IMR-90 (cell line): ENCODE results near the gene NEK11. TPM values are rescaled to one million over a fixed set of nuclear protein-coding genes. Genes with fewer than 3 reads are reported as not detected.

Source experiments
- ATAC-seq: fragments of 200-7000 bp; cut with Tn5 transposase; 2 replicates; pipeline ENCODE4 v1.9.1; 2020; ENCODE audit warnings: low read depth, mild to moderate bottlenecking, moderate library complexity
- BruUV-seq: library from RNA; stranded (reverse); fragments of 400-500 nt; replicated peaks from 2 replicates; lab custom pipeline; 2021; lab: Mats Ljungman, UMichigan
- CTCF ChIA-PET: fragments of 300-600 bp; formaldehyde crosslinking; extraction: SDS; loops from one replicate; lab custom pipeline; 2021; ENCODE audit warnings: antibody characterized with exemption; lab: Yijun Ruan, JAX
- POLR2A ChIA-PET: fragments of 300-600 bp; sonication (Branson Sonifier 250); formaldehyde crosslinking; loops from one replicate; lab custom pipeline; 2022; ENCODE audit warnings: antibody characterized with exemption; ENCODE audit not compliant: unreplicated experiment; lab: Charles Lee
- DNase-seq: peaks from one replicate; pipeline ENCODE4 v3.0.0; 2013
- H2AFZ ChIP-seq: replicated peaks from 2 replicates; pipeline ENCODE3; 2013; ENCODE audit warnings: low read length, mild to moderate bottlenecking; ENCODE audit not compliant: poor library complexity
- H2AK5ac ChIP-seq: 2 replicates; pipeline ENCODE4 v1.6.1; 2013; ENCODE audit warnings: low read depth, low read length, inconsistent platforms
- H2AK9ac ChIP-seq: replicated peaks from 2 replicates; pipeline ENCODE3; 2013; ENCODE audit warnings: mild to moderate bottlenecking, low read depth, low read length, moderate library complexity; ENCODE audit not compliant: poor library complexity
- H2BK120ac ChIP-seq: 2 replicates; pipeline ENCODE4 v1.6.1; 2013; ENCODE audit warnings: low read depth, low read length, inconsistent platforms
- H2BK15ac ChIP-seq: 3 replicates; pipeline ENCODE4 v1.6.1; 2013; ENCODE audit warnings: low read depth, low read length, inconsistent platforms
- H2BK20ac ChIP-seq: 2 replicates; pipeline ENCODE4 v1.6.1; 2013; ENCODE audit warnings: low read depth, mild to moderate bottlenecking, inconsistent platforms, low read length, moderate library complexity
- H2BK5ac ChIP-seq: 2 replicates; pipeline ENCODE4 v1.6.1; 2013; ENCODE audit warnings: mild to moderate bottlenecking, low read depth, low read length, inconsistent platforms; ENCODE audit not compliant: poor library complexity, severe bottlenecking
- H3K14ac ChIP-seq: replicated peaks from 2 replicates; pipeline ENCODE4 v1.6.1; 2013; ENCODE audit warnings: low read depth, low read length, inconsistent platforms
- H3K18ac ChIP-seq: 2 replicates; pipeline ENCODE4 v1.6.1; 2013; ENCODE audit warnings: low read depth, low read length, control low read depth
- H3K23ac ChIP-seq: 2 replicates; pipeline ENCODE4 v1.6.1; 2013; ENCODE audit warnings: low read depth, low read length, inconsistent platforms
- H3K27ac ChIP-seq: 2 replicates; pipeline ENCODE4 v1.5.1; 2013; ENCODE audit warnings: mild to moderate bottlenecking, control low read depth, low read length; ENCODE audit not compliant: insufficient read depth
- H3K27me3 ChIP-seq: 2 replicates; pipeline ENCODE4 v1.6.1; 2013; ENCODE audit warnings: low read length; ENCODE audit not compliant: control insufficient read depth, insufficient read depth
- H3K36me3 ChIP-seq: 2 replicates; pipeline ENCODE4 v1.6.1; 2013; ENCODE audit warnings: low read length, mixed read lengths; ENCODE audit not compliant: control insufficient read depth, insufficient read depth
- H3K4ac ChIP-seq: 2 replicates; pipeline ENCODE4 v1.6.1; 2013; ENCODE audit warnings: low read depth, low read length, inconsistent platforms
- H3K4me1 ChIP-seq: 2 replicates; pipeline ENCODE4 v1.6.1; 2013; ENCODE audit warnings: low read length, mixed read lengths; ENCODE audit not compliant: control insufficient read depth, insufficient read depth
- H3K4me2 ChIP-seq: 2 replicates; pipeline ENCODE4 v1.6.1; 2013; ENCODE audit warnings: low read depth, mild to moderate bottlenecking, control low read depth, low read length, moderate library complexity
- H3K4me3 ChIP-seq: 2 replicates; pipeline ENCODE4 v1.5.1; 2013; ENCODE audit warnings: low read depth, mild to moderate bottlenecking, control low read depth, low read length, moderate library complexity; ENCODE audit not compliant: insufficient read depth
- H3K56ac ChIP-seq: 2 replicates; pipeline ENCODE4 v1.6.1; 2013; ENCODE audit warnings: low read length, inconsistent platforms; ENCODE audit not compliant: insufficient read depth; ENCODE audit errors: extremely low read depth
- H3K79me1 ChIP-seq, 2 experiments: 2 replicates each; pipeline ENCODE4 v1.6.1; 2013; ENCODE audit warnings: low read length in 2 of 2, inconsistent platforms in 1 of 2, low read depth in 1 of 2
- H3K9ac ChIP-seq: 2 replicates; pipeline ENCODE4 v1.6.1; 2013; ENCODE audit warnings: low read depth, low read length, control low read depth
- H3K9me1 ChIP-seq: 2 replicates; pipeline ENCODE4 v1.6.1; 2013; ENCODE audit warnings: low read length, inconsistent platforms; ENCODE audit not compliant: insufficient read depth
- H3K9me3 ChIP-seq: 2 replicates; pipeline ENCODE4 v1.6.1; 2013; ENCODE audit warnings: low read length; ENCODE audit not compliant: control insufficient read depth, insufficient read depth
- H4K20me1 ChIP-seq: 2 replicates; pipeline ENCODE4 v1.6.1; 2013; ENCODE audit warnings: low read length, inconsistent platforms; ENCODE audit not compliant: insufficient read depth
- H4K5ac ChIP-seq: 2 replicates; pipeline ENCODE4 v1.6.1; 2013; ENCODE audit warnings: mild to moderate bottlenecking, low read depth, low read length, control low read depth
- H4K8ac ChIP-seq, 2 experiments: 2 replicates each; pipeline ENCODE4 v1.6.1; 2013; ENCODE audit warnings: low read depth in 2 of 2, low read length in 2 of 2, control low read depth in 1 of 2, inconsistent platforms in 1 of 2
- H4K91ac ChIP-seq: 2 replicates; pipeline ENCODE4 v1.6.1; 2013; ENCODE audit warnings: low read depth, low read length, inconsistent platforms; ENCODE audit not compliant: insufficient read depth
- BHLHE40 ChIP-seq: fragments of 150-350 bp; IDR thresholded peaks from 2 replicates; pipeline ENCODE4 v1.6.1; 2016; ENCODE audit warnings: mild to moderate bottlenecking, low read depth, low read length
- NFE2L2 ChIP-seq: fragments of 150-350 bp; IDR thresholded peaks from 2 replicates; pipeline ENCODE4 v1.6.1; 2016; ENCODE audit warnings: low read depth, mild to moderate bottlenecking, low read length
- WGBS, 2 experiments: methylation state at CpG; one replicate each; pipeline versions ENCODE4 v1.1.5 to v1.1.7; 2013; ENCODE audit warnings: missing lambda C conversion rate in 2 of 2; ENCODE audit not compliant: insufficient read length in 1 of 2; ENCODE audit errors: extremely low coverage in 2 of 2; 5-methylcytosine and 5-hydroxymethylcytosine counted together
- dilution Hi-C: fragments of 300-500 bp; cut with HindIII; formaldehyde crosslinking; loops from one replicate; pipeline ENCODE4 v1.14.3; 2018; ENCODE audit warnings: low sequenced_read_pairs; ENCODE audit not compliant: unreplicated experiment
- in situ Hi-C: fragments of 300-500 bp; cut with MboI; formaldehyde crosslinking; loops from 3 replicates; pipeline ENCODE4 v1.14.3; 2019; ENCODE audit warnings: low sequenced_read_pairs, inconsistent platforms, mixed read lengths
- intact Hi-C: fragments of 100-400 bp; cut with micrococcal nuclease; formaldehyde crosslinking; loops from 2 replicates; pipeline ENCODE4 v1.10.0; 2022
- polyA plus RNA-seq, 3 experiments: library from polyadenylated mRNA; depleted of rRNA; stranded (reverse); fragments of >200 nt; gene quantifications; 2 replicates each; pipeline ENCODE4 v1.2.3, GENCODE V29; 2012; ENCODE audit warnings: low replicate concordance in 1 of 3
- total RNA-seq: library from RNA; depleted of rRNA; stranded (reverse); fragments of >200 nt; gene quantifications from 2 replicates; pipeline ENCODE4 v1.2.3, GENCODE V29; 2012

The NEK11 gene
- total and polyA plus RNA-seq, 2 of the 4 experiments (the other 2 are of a cell fraction) = 1.1 to 1.6 TPM

DNA sequence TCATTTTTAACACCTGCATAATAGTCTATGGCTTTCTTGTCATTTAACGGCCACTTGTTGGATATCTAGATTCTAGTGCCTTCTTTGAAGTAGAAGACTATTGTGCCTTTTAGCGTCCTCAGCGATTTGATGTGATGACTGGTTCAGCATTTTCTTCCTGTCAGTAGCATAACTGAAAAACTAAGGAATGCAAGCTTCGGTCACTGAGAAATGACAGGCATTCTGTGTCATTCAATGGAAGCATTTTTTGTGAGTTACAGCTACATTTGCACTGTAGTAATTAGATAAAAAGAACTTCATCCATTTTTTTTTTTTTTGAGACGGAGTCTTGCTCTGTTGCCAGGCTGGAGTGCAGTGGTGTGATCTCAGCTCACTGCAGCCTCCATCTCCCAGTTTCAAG lies 10.3 kb downstream of the NEK11 start:
- CTCF ChIA-PET = interaction anchor here (0.6 to 1.2 kb wide), 3 partner anchors 10 to 701 kb away, joined by 3 to 5 read pairs (median 3); no protein-coding TSS in a partner anchor

More for the DNA sequence above, 10.3 kb downstream of the NEK11 start:
- Histone ChIP-seq H3K27ac (no peak overlapping the region), H3K36me3 (no peaks in the 10 kb centered on the region), H3K4me3 (no peak overlapping the region), H4K91ac (no peak overlapping the region), H3K27me3 (no peaks in the 10 kb centered on the region), H2AFZ (no peak overlapping the region), H3K18ac (no peak overlapping the region), H3K9ac (no peak overlapping the region), H3K4me1 (peaks cover 4% of the 10 kb centered on the region), H3K23ac (no peak overlapping the region), H3K4ac (no peak overlapping the region), H2AK5ac (no peak overlapping the region), H2AK9ac (no peak overlapping the region), H3K14ac (no peak overlapping the region), H2BK20ac (no peak overlapping the region), H3K56ac (no peak overlapping the region), H2BK5ac (no peak overlapping the region), H3K79me1 (no peaks in the 10 kb centered on the region), H3K4me2 (no peak overlapping the region), H4K20me1 (peaks cover 4% of the 10 kb centered on the region; the same call in 1 of the 2 replicates), H3K9me3 (no peaks in the 10 kb centered on the region), H4K8ac (no peak overlapping the region), H2BK120ac (no peak overlapping the region), H2BK15ac (no peak overlapping the region), H3K9me1 (no peaks in the 10 kb centered on the region), H4K5ac (no peak overlapping the region)
- POLR2A ChIA-PET = no interaction called here
- WGBS, 2 experiments = 93% methylated on average over 2 of the region's 5 CpGs; no CpG with 5 or more reads in 1 of the 2 experiments
- ATAC-seq (no peak), DNase-seq (no peak)
- no TSS peak for BruUV-seq
- in situ Hi-C loops = loop anchor here (25.0 kb wide), 2 partner anchors 450 to 1000 kb away; partner anchors contain the start of gene CPNE4
- dilution Hi-C loops = no loop called here
- TF ChIP-seq BHLHE40 (no peak), NFE2L2 (no peak)
- intact Hi-C loops = loop anchor here (10.0 kb wide), 3 partner anchors 188 to 762 kb away; no protein-coding TSS in a partner anchor
